Skeletal muscle satellite cell (primary cell): ENCODE measurements around the gene CCDC88A.

ENCODE experiments used
- H3K27me3 ChIP-seq: 2 replicates; pipeline ENCODE4 v1.7.0; 2013; ENCODE audit warnings: low read length; ENCODE audit not compliant: control insufficient read depth, insufficient read depth
- H3K36me3 ChIP-seq: 2 replicates; pipeline ENCODE4 v1.7.0; 2013; ENCODE audit warnings: mild to moderate bottlenecking, control low read depth, low read length; ENCODE audit not compliant: insufficient read depth
- H3K4me1 ChIP-seq: 2 replicates; pipeline ENCODE4 v1.7.0; 2013; ENCODE audit warnings: low read length; ENCODE audit not compliant: control insufficient read depth, insufficient read depth
- H3K4me2 ChIP-seq: 2 replicates; pipeline ENCODE4 v1.7.0; 2013; ENCODE audit warnings: mild to moderate bottlenecking, low read length
- H3K4me3 ChIP-seq: 2 replicates; pipeline ENCODE4 v1.7.0; 2013; ENCODE audit warnings: low read length
- H3K9ac ChIP-seq: 2 replicates; pipeline ENCODE4 v1.7.0; 2013; ENCODE audit warnings: mild to moderate bottlenecking, low read depth, low read length, moderate library complexity
- H3K9me3 ChIP-seq: replicated peaks from 2 replicates; pipeline ENCODE4 v1.7.0; 2013; ENCODE audit warnings: mild to moderate bottlenecking, control low read depth, low read length

Gene CCDC88A

DNA sequence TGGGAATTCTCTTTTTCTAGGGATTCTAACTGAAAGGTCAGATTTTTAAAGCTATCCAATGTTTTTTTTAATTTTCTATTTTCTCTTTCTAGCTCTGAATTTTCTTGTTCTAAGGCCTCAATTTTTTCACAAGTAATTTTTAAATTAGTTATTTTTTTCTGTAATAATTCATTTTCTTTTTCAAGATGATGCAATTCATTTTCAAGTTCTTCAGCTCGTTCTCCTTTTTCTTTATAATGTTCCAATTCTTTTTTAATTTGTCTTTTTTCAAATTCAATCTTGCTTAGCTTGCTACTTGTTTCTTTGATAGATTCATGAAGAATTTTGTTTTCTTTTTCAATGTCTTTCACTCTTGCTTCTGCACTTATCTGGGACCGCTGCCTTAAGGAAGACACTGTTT is 84.9 kb downstream of the CCDC88A start:
- peaks cover 17% of the 10 kb centered on the region for H3K36me3 ChIP-seq
- no peaks in the 10 kb centered on the region for H3K9me3 ChIP-seq
- no peaks in the 10 kb centered on the region for H3K4me1 ChIP-seq
- H3K27me3 ChIP-seq: no peaks in the 10 kb centered on the region
- no peak overlapping the region for H3K4me3 ChIP-seq
- no peak overlapping the region for H3K4me2 ChIP-seq
- H3K9ac ChIP-seq: no peak overlapping the region

DNA sequence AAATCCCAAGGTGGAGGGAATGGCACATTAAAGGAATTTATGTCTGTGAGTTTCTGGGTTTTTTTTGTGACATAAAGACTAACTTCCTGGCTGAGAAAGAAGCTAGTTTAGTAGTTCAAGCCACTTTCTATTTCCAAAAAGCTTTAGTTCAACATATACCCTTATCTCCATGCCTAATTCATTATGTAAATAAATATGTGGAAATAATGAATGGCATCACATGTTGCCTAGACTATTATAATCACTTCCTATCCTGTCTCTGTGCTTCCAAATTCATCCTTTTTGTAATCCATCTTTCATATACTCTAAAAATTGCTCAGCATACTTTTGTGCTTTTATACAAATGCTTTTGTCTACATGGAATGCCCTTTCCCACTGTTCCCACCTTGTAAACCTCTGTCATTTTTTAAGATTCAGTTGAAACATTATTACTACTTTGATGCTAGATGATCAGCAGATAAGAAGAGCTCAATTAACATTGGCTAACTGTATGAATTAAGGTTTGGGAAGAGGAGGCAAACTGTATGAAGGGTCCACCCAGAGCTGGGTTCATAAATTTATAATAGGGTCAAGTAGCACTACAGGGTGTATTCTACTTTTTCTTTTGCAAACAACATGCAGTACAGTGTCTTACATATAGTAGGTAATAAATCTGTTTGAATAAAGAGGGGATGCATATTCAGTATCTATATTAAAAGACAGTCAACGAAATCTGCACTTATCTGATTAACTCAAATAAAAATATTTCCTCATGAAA is 88.9 kb downstream of the CCDC88A start:
- Histone ChIP-seq H3K4me1 (no peaks in the 10 kb centered on the region), H3K9me3 (no peaks in the 10 kb centered on the region), H3K36me3 (peaks cover 45% of the 10 kb centered on the region), H3K9ac (no peak overlapping the region), H3K27me3 (no peaks in the 10 kb centered on the region), H3K4me3 (no peak overlapping the region), H3K4me2 (no peak overlapping the region)

DNA sequence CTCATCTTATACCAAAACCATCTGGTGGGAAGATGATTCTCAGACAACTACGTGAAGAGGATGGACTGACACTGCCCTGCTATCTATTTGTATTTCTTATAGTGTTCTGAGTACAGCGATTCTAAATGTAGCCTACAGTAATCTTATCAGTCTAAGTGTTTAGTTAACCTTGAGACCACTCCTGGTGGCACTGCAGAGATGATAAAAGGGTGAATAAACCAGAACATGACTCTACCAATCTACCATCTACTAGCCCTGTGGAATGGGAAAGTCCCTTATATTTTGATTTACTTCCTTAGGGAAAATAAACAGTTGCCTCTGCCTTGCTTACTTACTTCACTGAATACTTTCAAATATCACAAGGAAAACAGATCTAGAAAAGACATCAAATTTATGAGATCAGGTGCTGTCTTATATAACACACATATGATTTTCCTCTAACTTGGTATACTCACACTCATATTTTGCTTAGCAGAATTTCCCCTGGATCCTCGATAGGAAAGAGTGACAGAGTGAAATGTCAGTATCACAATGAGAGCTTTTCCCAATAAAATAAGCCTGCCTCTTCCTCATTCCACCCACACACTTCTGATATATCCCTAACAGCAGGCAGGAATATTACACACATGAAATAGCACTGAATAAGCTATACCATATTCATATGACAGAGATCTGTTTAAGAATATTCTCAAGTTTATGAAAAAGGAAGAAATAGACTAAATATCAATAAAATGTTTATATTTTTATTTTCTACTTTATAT is 92.0 kb downstream of the CCDC88A start:
- Histone ChIP-seq H3K36me3 (peaks cover 34% of the 10 kb centered on the region), H3K4me3 (no peak overlapping the region), H3K9me3 (no peaks in the 10 kb centered on the region), H3K4me1 (no peaks in the 10 kb centered on the region), H3K4me2 (no peak overlapping the region), H3K9ac (no peak overlapping the region), H3K27me3 (no peaks in the 10 kb centered on the region)

DNA sequence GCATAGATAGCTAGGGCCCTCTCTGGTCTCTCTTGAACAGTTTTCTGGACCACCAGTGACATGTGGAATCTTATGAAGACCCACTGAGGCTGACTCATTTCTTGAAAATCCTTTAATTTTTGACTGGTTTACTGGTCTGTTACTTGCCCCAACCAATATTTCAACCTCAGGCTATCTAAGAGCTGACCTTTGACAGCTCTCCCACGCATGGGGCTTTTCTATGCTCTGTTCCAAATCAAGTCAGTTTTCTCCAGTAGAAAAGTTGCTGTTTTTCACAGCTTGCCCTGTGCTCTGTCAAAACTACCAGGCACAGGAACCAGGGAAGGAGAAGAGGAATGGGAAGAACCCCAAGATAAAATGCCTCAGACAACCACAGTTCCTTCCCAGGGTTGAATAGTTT is 104.7 kb downstream of the CCDC88A start:
- H3K9ac ChIP-seq: no peak overlapping the region
- H3K27me3 ChIP-seq: no peaks in the 10 kb centered on the region
- H3K9me3 ChIP-seq: no peaks in the 10 kb centered on the region
- H3K4me2 ChIP-seq: no peak overlapping the region
- no peak overlapping the region for H3K4me3 ChIP-seq
- peaks cover 4% of the 10 kb centered on the region for H3K4me1 ChIP-seq
- H3K36me3 ChIP-seq: peaks cover 43% of the 10 kb centered on the region

DNA sequence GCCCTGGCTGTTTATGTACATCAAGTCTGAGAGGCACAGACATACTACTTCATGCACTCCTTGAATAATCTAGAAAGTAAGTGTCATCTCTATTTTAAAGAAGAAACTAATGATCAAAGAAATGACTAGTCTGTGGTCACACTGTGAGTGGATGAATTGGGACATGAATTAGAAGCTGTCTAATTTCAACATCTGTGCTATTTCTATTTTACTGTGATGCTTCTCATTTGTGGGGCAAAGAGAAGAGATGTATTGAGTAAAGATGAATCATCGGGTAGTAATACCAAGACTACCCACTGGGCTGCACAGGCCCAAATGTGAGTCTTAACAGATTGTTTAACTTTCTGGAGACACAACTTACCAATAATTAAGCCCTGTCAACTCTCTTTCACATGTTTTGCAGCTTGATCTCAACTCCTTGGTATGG is 108.2 kb downstream of the CCDC88A start:
- H3K4me1 ChIP-seq: peaks cover 10% of the 10 kb centered on the region
- peaks cover 39% of the 10 kb centered on the region for H3K36me3 ChIP-seq
- no peaks in the 10 kb centered on the region for H3K9me3 ChIP-seq

GRCh38 chr2:55309446-55309845 is 110.2 kb downstream of the CCDC88A start:
- H3K4me2 ChIP-seq: no peak overlapping the region
- H3K9ac ChIP-seq: no peak overlapping the region
- no peak overlapping the region for H3K4me3 ChIP-seq
- H3K27me3 ChIP-seq: no peaks in the 10 kb centered on the region
- no peaks in the 10 kb centered on the region for H3K9me3 ChIP-seq
- peaks cover 29% of the 10 kb centered on the region for H3K36me3 ChIP-seq
- peaks cover 10% of the 10 kb centered on the region for H3K4me1 ChIP-seq

More for the DNA sequence above, 108.2 kb downstream of the CCDC88A start:
- H3K4me3 ChIP-seq: no peak overlapping the region
- H3K9ac ChIP-seq: no peak overlapping the region
- no peaks in the 10 kb centered on the region for H3K27me3 ChIP-seq
- H3K4me2 ChIP-seq: no peak overlapping the region

DNA sequence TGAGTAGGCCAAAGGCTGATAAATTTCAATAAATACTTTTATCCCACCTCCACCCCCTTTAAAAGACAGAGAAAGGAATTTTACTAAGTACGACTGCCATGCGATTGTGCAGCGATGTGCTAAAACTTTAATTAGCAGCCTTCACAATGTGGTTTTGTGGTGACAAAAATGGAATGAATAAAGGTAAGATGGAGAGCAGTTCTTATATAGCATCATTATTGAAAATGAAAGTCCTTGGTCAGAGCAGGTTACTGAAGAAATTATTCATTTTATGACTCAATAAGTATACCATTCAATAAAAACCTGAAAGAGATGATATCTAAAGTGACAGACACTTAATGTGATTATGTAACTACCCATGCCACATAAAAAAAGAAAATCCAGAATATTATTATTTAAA is 117.4 kb downstream of the CCDC88A start:
- Histone ChIP-seq H3K9me3 (no peaks in the 10 kb centered on the region), H3K4me1 (no peaks in the 10 kb centered on the region), H3K36me3 (peaks cover 34% of the 10 kb centered on the region), H3K9ac (no peak overlapping the region), H3K4me3 (no peak overlapping the region), H3K27me3 (no peaks in the 10 kb centered on the region), H3K4me2 (no peak overlapping the region)

- H3K4me1 ChIP-seq: no peaks in the 10 kb centered on the region
- H3K9me3 ChIP-seq: no peaks in the 10 kb centered on the region
- H3K36me3 ChIP-seq: peaks cover 38% of the 10 kb centered on the region
- H3K9ac ChIP-seq: no peak overlapping the region
- H3K4me3 ChIP-seq: no peak overlapping the region
- no peak overlapping the region for H3K4me2 ChIP-seq
- H3K27me3 ChIP-seq: no peaks in the 10 kb centered on the region
Measured at GRCh38 chr2:55301277-55301676, 118.4 kb downstream of the CCDC88A start.

DNA sequence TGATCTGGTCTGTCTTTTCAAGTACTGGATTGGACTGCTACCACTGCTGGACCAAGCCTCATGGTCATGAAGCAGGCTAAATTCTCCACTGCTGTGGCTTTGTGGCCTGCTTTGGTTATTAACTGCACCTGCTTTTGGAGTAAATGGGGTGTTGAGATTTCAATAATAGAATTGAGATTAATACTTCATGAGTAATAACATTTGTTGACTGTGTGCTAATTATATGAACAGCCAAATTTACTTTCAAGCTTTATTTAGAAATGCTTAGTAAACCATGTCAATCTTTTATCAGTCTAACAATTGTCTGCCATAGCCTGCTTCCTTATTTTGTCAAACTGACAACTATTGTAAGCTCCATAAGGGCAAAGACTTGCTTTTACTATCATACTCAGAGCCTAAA is 123.3 kb downstream of the CCDC88A start:
- Histone ChIP-seq H3K9ac (no peak overlapping the region), H3K4me3 (no peak overlapping the region), H3K9me3 (no peaks in the 10 kb centered on the region), H3K4me1 (no peaks in the 10 kb centered on the region), H3K27me3 (no peaks in the 10 kb centered on the region), H3K36me3 (peaks cover 35% of the 10 kb centered on the region), H3K4me2 (no peak overlapping the region)

DNA sequence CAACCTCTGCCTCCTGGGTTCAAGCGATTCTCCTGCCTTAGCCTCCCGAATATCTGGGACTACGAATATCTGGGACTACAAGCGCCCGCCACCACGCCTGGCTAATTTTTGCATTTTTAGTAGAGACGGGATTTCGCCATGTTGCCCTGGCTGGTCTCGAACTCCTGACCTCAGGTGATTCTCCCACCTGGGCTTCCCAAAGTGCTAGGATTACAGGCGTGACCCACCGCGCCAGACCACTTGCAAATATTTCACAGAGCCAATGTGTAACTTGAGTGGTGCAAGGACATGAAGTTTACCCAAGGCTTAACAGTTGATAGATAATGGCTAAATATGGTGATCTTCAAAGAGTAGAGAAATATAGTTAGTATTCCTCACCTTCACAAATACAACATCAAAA is 136.6 kb downstream of the CCDC88A start:
- Histone ChIP-seq H3K9me3 (no peaks in the 10 kb centered on the region), H3K9ac (no peak overlapping the region), H3K4me2 (peak overlapping the region; percentile 96), H3K27me3 (no peaks in the 10 kb centered on the region), H3K4me1 (peaks cover 7% of the 10 kb centered on the region), H3K4me3 (no peak overlapping the region), H3K36me3 (no peaks in the 10 kb centered on the region)

GRCh38 chr2:55282110-55282917 is 137.3 kb downstream of the CCDC88A start:
- peak overlapping the region; percentile 96 for H3K4me2 ChIP-seq
- no peaks in the 10 kb centered on the region for H3K36me3 ChIP-seq
- no peaks in the 10 kb centered on the region for H3K9me3 ChIP-seq
- H3K4me1 ChIP-seq: peaks cover 7% of the 10 kb centered on the region
- H3K9ac ChIP-seq: peak overlapping the region; percentile 86
- peak overlapping the region; percentile 83 for H3K4me3 ChIP-seq
- H3K27me3 ChIP-seq: no peaks in the 10 kb centered on the region
